ENCODE data around the gene HIRA. TPM values are rescaled to one million over a fixed set of nuclear protein-coding genes. Genes with fewer than 3 reads are reported as not detected.

HIRA gene
- total RNA-seq, 2 experiments from 2014 or later = 31.2 to 55.7 TPM

DNA sequence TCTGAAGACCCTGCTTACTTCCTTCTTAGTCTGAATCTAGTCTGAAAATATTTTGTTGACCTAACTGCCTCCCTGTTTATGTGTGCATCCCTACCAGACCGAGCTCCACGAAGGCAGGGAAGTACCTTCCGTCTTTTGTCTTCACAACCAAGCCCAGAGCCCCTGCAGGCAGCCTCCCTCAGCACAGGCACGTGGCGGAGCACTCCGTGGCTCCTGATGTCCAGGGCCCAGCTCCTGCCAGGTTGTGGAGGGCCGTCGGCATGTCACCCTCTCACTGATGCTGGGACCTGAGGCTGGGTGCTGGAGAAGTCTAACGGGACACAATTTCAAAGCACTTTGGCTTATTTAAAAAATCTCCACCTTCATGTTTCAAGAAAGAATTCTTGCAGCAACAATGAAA lies 80.6 kb downstream of the HIRA start:
- no peak overlapping the region for H2AFZ ChIP-seq (ENCODE audit: low read length)
- no peaks in the 10 kb centered on the region for H3K9me3 ChIP-seq (ENCODE audit: low read length)
- H3K27ac ChIP-seq (ENCODE audit: low read depth, low read length, poor library complexity, severe bottlenecking) = no peak overlapping the region
- DNase-seq (ENCODE audit: low spot score) = no peak
- BruUV-seq (replicated peaks) = no TSS peak
- H3K36me3 ChIP-seq (ENCODE audit: insufficient read depth, low read length) = peaks cover 99% of the 10 kb centered on the region
- no peaks in the 10 kb centered on the region for H4K20me1 ChIP-seq (ENCODE audit: insufficient read depth, low read length)
- no peak overlapping the region for H3K4me3 ChIP-seq (ENCODE audit: low read depth, low read length, poor library complexity, severe bottlenecking)
- H3K9me2 ChIP-seq (ENCODE audit: insufficient read depth, low read length) = no peaks in the 10 kb centered on the region
- ChIA-PET POLR2A (interaction anchor here (0.7 to 1.3 kb wide), 2 partner anchors 40 to 52 kb away, joined by 3 read pairs; no protein-coding TSS in a partner anchor), CTCF (ENCODE audit: unreplicated experiment) (no interaction called here)
- TF ChIP-seq, protein P1, sequence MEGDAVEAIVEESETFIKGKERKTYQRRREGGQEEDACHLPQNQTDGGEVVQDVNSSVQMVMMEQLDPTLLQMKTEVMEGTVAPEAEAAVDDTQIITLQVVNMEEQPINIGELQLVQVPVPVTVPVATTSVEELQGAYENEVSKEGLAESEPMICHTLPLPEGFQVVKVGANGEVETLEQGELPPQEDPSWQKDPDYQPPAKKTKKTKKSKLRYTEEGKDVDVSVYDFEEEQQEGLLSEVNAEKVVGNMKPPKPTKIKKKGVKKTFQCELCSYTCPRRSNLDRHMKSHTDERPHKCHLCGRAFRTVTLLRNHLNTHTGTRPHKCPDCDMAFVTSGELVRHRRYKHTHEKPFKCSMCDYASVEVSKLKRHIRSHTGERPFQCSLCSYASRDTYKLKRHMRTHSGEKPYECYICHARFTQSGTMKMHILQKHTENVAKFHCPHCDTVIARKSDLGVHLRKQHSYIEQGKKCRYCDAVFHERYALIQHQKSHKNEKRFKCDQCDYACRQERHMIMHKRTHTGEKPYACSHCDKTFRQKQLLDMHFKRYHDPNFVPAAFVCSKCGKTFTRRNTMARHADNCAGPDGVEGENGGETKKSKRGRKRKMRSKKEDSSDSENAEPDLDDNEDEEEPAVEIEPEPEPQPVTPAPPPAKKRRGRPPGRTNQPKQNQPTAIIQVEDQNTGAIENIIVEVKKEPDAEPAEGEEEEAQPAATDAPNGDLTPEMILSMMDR (conservative IDR thresholded peaks at IDR 0.05; ENCODE audit: low read length) = no peak
- TF ChIP-seq EZH2phosphoT487 (IDR thresholded peaks at IDR 0.05; ENCODE audit: borderline replicate concordance, low read depth, low read length) = no peak
- H3K4me2 ChIP-seq (ENCODE audit: low read length) = no peak overlapping the region
- no peaks in the 10 kb centered on the region for H3K4me1 ChIP-seq (ENCODE audit: insufficient read depth, low read length, poor library complexity, severe bottlenecking)
- H3K79me2 ChIP-seq (ENCODE audit: insufficient read depth, low read depth, low read length) = no peaks in the 10 kb centered on the region
- intact Hi-C loops (cut with micrococcal nuclease; ENCODE audit: unreplicated experiment) = no loop called here

GRCh38 chr22:19350476-19350859 lies 81.1 kb downstream of the HIRA start:
- TF ChIP-seq EZH2phosphoT487 (IDR thresholded peaks at IDR 0.05; ENCODE audit: borderline replicate concordance, low read depth, low read length) = no peak
- TF ChIP-seq, protein P1 (conservative IDR thresholded peaks at IDR 0.05; ENCODE audit: low read length) = no peak
- intact Hi-C loops (cut with micrococcal nuclease; ENCODE audit: unreplicated experiment) = no loop called here
- no peaks in the 10 kb centered on the region for H4K20me1 ChIP-seq (ENCODE audit: insufficient read depth, low read length)
- no peak overlapping the region for H3K27ac ChIP-seq (ENCODE audit: low read depth, low read length, poor library complexity, severe bottlenecking)
- H2AFZ ChIP-seq (ENCODE audit: low read length) = no peak overlapping the region
- H3K4me3 ChIP-seq (ENCODE audit: low read depth, low read length, poor library complexity, severe bottlenecking) = no peak overlapping the region
- no peak overlapping the region for H3K4me2 ChIP-seq (ENCODE audit: low read length)
- H3K79me2 ChIP-seq (ENCODE audit: insufficient read depth, low read depth, low read length) = no peaks in the 10 kb centered on the region
- H3K9me2 ChIP-seq (ENCODE audit: insufficient read depth, low read length) = no peaks in the 10 kb centered on the region
- no peaks in the 10 kb centered on the region for H3K9me3 ChIP-seq (ENCODE audit: low read length)
- no peaks in the 10 kb centered on the region for H3K4me1 ChIP-seq (ENCODE audit: insufficient read depth, low read length, poor library complexity, severe bottlenecking)
- ChIA-PET POLR2A (interaction anchor here (0.7 to 1.3 kb wide), 2 partner anchors 39 to 52 kb away, joined by 3 read pairs; no protein-coding TSS in a partner anchor), CTCF (ENCODE audit: unreplicated experiment) (no interaction called here)
- BruUV-seq (replicated peaks) = no TSS peak
- DNase-seq (ENCODE audit: low spot score) = no peak
- peaks cover 99% of the 10 kb centered on the region for H3K36me3 ChIP-seq (ENCODE audit: insufficient read depth, low read length)

GRCh38 chr22:19349778-19350475 lies 81.6 kb downstream of the HIRA start:
- Histone ChIP-seq H3K79me2 (ENCODE audit: insufficient read depth, low read depth, low read length) (no peaks in the 10 kb centered on the region), H3K9me2 (ENCODE audit: insufficient read depth, low read length) (no peaks in the 10 kb centered on the region), H3K27ac (ENCODE audit: low read depth, low read length, poor library complexity, severe bottlenecking) (no peak overlapping the region), H3K4me3 (ENCODE audit: low read depth, low read length, poor library complexity, severe bottlenecking) (no peak overlapping the region), H2AFZ (ENCODE audit: low read length) (no peak overlapping the region), H3K9me3 (ENCODE audit: low read length) (no peaks in the 10 kb centered on the region), H3K36me3 (ENCODE audit: insufficient read depth, low read length) (peaks cover 99% of the 10 kb centered on the region), H3K4me2 (ENCODE audit: low read length) (no peak overlapping the region), H4K20me1 (ENCODE audit: insufficient read depth, low read length) (no peaks in the 10 kb centered on the region), H3K4me1 (ENCODE audit: insufficient read depth, low read length, poor library complexity, severe bottlenecking) (no peaks in the 10 kb centered on the region)
- no peak for TF ChIP-seq EZH2phosphoT487 (IDR thresholded peaks at IDR 0.05; ENCODE audit: borderline replicate concordance, low read depth, low read length)
- TF ChIP-seq, protein P1 (conservative IDR thresholded peaks at IDR 0.05; ENCODE audit: low read length) = no peak
- ChIA-PET CTCF (ENCODE audit: unreplicated experiment) (no interaction called here), POLR2A (interaction anchor here (1.0 to 1.3 kb wide), 2 partner anchors 39 to 253 kb away, joined by 3 read pairs; no protein-coding TSS in a partner anchor)
- no TSS peak for BruUV-seq (replicated peaks)
- intact Hi-C loops (cut with micrococcal nuclease; ENCODE audit: unreplicated experiment) = loop anchor here (10.0 kb wide), 1 partner anchor 115 kb away; no protein-coding TSS in a partner anchor
- no peak for DNase-seq (ENCODE audit: low spot score)

All from OCI-LY7 (cell line).